ENCODE results near the gene CELSR2. TPM values are rescaled to one million over a fixed set of nuclear protein-coding genes. Genes with fewer than 3 reads are reported as not detected.

The CELSR2 gene
- total and polyA plus RNA-seq, 2 experiments from 2014 or later: 6.1 to 12.9 TPM

DNA sequence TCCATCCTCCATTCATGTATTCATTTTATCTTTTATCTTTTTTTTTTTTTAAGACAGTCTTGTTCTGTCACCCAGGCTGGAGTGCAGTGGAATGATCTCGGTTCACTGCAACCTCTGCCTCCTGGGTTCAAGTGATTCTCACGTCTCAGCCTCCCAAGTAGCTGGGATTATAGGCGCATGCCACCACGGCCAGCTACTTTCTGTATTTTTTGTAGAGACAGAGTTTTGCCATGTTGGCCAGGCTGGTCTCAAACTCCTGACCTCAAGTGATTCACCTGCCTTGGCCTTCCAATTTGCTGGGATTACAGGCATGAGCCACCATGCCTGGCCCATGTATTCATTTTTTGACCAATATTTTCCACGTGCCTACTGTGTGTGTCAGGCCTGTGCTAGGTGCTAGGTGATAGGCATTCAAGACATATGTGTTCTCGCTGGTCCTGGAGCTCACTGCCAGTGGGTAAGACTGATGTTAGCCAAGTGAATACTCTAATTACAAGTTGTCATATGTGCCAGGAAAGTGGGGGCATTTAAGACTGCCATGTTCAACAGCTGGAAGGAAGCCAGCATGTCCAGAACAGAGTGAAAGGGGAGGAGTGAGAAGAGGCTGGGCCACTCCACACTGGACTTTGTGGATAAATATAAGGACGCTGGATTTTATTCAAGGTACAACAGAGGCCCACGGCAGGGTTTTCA, 5.3 kb upstream of the CELSR2 start:
- H3K4me1 ChIP-seq (ENCODE audit: low read depth): peaks cover 6% of the 10 kb centered on the region
- no peaks in the 10 kb centered on the region for H3K27me3 ChIP-seq
- H3K9me3 ChIP-seq (ENCODE audit: low read depth): no peaks in the 10 kb centered on the region
- no peak for DNase-seq (ENCODE audit: low read depth in 1 of 2, low spot score in 1 of 2)
- no peak overlapping the region for H3K4me3 ChIP-seq
- H3K36me3 ChIP-seq: no peaks in the 10 kb centered on the region
- TF ChIP-seq, protein P1, sequence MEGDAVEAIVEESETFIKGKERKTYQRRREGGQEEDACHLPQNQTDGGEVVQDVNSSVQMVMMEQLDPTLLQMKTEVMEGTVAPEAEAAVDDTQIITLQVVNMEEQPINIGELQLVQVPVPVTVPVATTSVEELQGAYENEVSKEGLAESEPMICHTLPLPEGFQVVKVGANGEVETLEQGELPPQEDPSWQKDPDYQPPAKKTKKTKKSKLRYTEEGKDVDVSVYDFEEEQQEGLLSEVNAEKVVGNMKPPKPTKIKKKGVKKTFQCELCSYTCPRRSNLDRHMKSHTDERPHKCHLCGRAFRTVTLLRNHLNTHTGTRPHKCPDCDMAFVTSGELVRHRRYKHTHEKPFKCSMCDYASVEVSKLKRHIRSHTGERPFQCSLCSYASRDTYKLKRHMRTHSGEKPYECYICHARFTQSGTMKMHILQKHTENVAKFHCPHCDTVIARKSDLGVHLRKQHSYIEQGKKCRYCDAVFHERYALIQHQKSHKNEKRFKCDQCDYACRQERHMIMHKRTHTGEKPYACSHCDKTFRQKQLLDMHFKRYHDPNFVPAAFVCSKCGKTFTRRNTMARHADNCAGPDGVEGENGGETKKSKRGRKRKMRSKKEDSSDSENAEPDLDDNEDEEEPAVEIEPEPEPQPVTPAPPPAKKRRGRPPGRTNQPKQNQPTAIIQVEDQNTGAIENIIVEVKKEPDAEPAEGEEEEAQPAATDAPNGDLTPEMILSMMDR (IDR thresholded peaks at IDR 0.05; ENCODE audit: low read depth, low read length): no peak
- no peak overlapping the region for H3K27ac ChIP-seq

DNA sequence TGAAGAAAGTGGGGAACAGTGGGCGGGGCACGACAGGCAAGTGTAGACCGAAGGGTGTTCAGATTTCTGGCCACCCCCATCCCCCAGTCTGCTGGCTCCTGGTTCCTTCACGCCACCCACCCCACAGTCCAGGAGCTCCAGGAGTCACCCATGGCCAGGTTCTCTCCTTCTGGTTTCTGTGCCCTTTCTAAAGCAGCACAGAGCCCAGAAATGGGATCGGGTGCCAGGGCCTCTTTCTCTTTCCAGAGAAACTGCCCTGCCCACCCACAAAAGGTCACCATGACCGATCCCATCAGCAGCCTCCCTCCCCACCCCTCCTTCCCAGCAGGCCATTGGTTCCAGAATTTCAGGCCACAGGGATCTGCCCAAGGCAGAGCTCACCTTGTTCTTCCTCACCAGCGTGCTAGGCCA, 3.2 kb upstream of the CELSR2 start:
- Histone ChIP-seq H3K4me3 (no peak overlapping the region), H3K27ac (no peak overlapping the region), H3K36me3 (no peaks in the 10 kb centered on the region), H3K9me3 (ENCODE audit: low read depth) (no peaks in the 10 kb centered on the region), H3K4me1 (ENCODE audit: low read depth) (peaks cover 6% of the 10 kb centered on the region), H3K27me3 (peaks cover 12% of the 10 kb centered on the region)
- TF ChIP-seq, protein P1 (IDR thresholded peaks at IDR 0.05; ENCODE audit: low read depth, low read length): no peak
- no peak for DNase-seq (ENCODE audit: low read depth in 1 of 2, low spot score in 1 of 2)

DNA sequence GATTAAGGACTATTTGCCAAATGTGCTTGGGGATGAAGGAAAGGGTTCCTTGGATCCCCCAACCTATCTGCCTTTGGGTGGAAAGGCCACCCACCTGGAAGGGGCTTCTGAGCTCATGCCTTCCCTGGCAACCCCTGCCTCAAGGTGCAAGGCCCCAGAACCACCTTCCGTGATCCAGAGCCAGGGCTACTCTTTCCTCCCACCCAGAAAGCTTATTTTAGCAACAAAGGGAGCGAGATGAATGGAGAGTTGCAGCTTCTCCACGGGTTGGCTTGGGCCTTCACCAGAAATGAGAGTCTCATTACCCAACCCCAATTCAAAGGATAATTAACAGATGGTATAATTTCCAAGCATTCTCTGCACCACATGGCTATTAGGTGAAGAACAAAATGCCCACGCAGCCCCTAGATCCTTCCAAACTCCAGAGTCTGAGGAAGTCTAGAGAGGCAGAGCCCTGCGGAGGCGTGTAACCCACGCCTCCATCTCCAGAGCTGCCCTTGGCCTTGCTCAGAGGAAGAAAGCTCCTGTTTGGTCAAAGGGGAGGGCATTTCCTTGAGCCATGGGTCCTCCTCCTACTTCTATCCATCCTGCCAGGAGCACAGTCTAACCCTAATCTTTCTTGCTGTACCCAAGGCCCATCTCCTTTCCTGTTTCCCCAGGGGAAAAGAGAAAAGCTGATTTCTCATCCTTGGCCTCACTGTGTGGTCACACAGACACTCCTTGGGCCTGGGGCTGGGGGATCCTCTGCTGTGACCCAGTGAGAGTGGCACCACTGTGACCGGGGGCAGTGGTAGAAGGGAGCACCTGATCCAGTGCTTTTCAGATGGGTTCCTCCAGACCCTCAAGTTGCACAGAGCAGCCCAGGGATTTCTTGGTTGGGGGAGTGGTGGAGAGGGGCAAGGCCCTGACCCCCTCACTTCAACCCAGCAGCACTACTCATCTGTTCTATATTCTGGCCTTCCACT, 1.7 kb upstream of the CELSR2 start:
- no peak for DNase-seq (ENCODE audit: low read depth in 1 of 2, low spot score in 1 of 2)
- Histone ChIP-seq H3K4me1 (ENCODE audit: low read depth) (no peaks in the 10 kb centered on the region), H3K36me3 (no peaks in the 10 kb centered on the region), H3K27me3 (peaks cover 14% of the 10 kb centered on the region), H3K9me3 (ENCODE audit: low read depth) (no peaks in the 10 kb centered on the region), H3K27ac (no peak overlapping the region), H3K4me3 (no peak overlapping the region)
- TF ChIP-seq, protein P1 (IDR thresholded peaks at IDR 0.05; ENCODE audit: low read depth, low read length): no peak

DNA sequence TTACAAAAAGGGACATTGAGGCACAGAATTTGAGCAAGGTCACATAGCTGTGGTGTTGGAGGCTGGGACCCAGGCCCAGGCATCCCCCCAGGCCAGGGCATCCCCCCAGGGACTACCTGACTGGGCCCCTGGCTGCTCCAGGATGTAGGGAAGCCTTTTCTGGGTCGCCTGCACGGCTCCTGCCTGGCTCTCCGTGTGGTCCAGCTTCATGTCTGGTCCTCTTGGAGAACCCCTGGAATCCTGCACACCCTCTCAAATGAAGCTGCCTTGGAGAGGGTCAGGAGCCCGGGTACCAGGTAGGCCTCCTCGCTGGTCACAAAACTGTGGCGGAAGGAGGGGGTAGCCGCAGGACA, 919 bp upstream of the CELSR2 start:
- TF ChIP-seq, protein P1 (IDR thresholded peaks at IDR 0.05; ENCODE audit: low read depth, low read length): no peak
- no peak overlapping the region for H3K27ac ChIP-seq
- H3K27me3 ChIP-seq: peaks cover 14% of the 10 kb centered on the region
- DNase-seq (ENCODE audit: low read depth in 1 of 2, low spot score in 1 of 2): no peak
- H3K9me3 ChIP-seq (ENCODE audit: low read depth): no peaks in the 10 kb centered on the region
- peaks cover 1% of the 10 kb centered on the region for H3K4me1 ChIP-seq (ENCODE audit: low read depth)
- no peaks in the 10 kb centered on the region for H3K36me3 ChIP-seq
- H3K4me3 ChIP-seq: no peak overlapping the region

- Histone ChIP-seq H3K4me1 (ENCODE audit: low read depth) (peaks cover 14% of the 10 kb centered on the region), H3K36me3 (no peaks in the 10 kb centered on the region), H3K27ac (no peak overlapping the region), H3K9me3 (ENCODE audit: low read depth) (no peaks in the 10 kb centered on the region), H3K27me3 (peaks cover 14% of the 10 kb centered on the region), H3K4me3 (peak overlapping the region; percentile 77)
- TF ChIP-seq, protein P1 (IDR thresholded peaks at IDR 0.05; ENCODE audit: low read depth, low read length): no peak
- DNase-seq (ENCODE audit: low read depth in 1 of 2, low spot score in 1 of 2): peak in 1 of 2 donors; percentile 54
Measured at GRCh38 chr1:109249654-109250401, 489 bp downstream of the CELSR2 start.

All from cardiac muscle cell (in vitro differentiated cells and primary cell).